NCI-H526 (cell line): ENCODE results near the gene NLRP3.
"Not testable (repeated sequence)": the region's sequence is repeated elsewhere in the genome, so short reads cannot be mapped to it uniquely, and the experiment has no call there.

Experiments
- DNase-seq, 2 experiments: peaks; one replicate each; lab custom pipeline; 2025; lab: John Stamatoyannopoulos, UW

The NLRP3 gene

GRCh38 chr1:247415423-247416361 is at the start of gene NLRP3:
TSS of gene NLRP3 (plus strand) at chr1:247416173. CDS start at chr1:247418801, 2,628 bp downstream.
- DNase-seq, result no peak

- DNase-seq, result not testable (repeated sequence)
Observed at GRCh38 chr1:247366345-247366744, 49.6 kb upstream of the NLRP3 start.

- no peak for DNase-seq
Observed at GRCh38 chr1:247366926-247367645, 48.9 kb upstream of the NLRP3 start.

GRCh38 chr1:247367786-247368422 is 48.1 kb upstream of the NLRP3 start:
- DNase-seq, result no peak

- no peak for DNase-seq
Observed at GRCh38 chr1:247368490-247369145, 47.4 kb upstream of the NLRP3 start.

GRCh38 chr1:247370786-247371732 is 44.9 kb upstream of the NLRP3 start:
- DNase-seq, result no peak

- DNase-seq, result no peak
Observed at GRCh38 chr1:247371801-247372259, 44.1 kb upstream of the NLRP3 start.

GRCh38 chr1:247373721-247374141 is 42.2 kb upstream of the NLRP3 start:
- peak; percentile 1 to 54 for DNase-seq

GRCh38 chr1:247374651-247375334 is 41.2 kb upstream of the NLRP3 start:
- DNase-seq, result not testable (repeated sequence)

GRCh38 chr1:247375747-247376146 is 40.2 kb upstream of the NLRP3 start:
- no peak for DNase-seq

- DNase-seq, result no peak
Observed at GRCh38 chr1:247376659-247377058, 39.3 kb upstream of the NLRP3 start.

GRCh38 chr1:247377656-247378055 is 38.3 kb upstream of the NLRP3 start:
- DNase-seq, result not testable (repeated sequence)

GRCh38 chr1:247378334-247379073 is 37.5 kb upstream of the NLRP3 start:
- DNase-seq, result no peak

GRCh38 chr1:247385283-247385682 is 30.7 kb upstream of the NLRP3 start:
- DNase-seq, result no peak

- no peak for DNase-seq
Observed at GRCh38 chr1:247386217-247386616, 29.8 kb upstream of the NLRP3 start.

GRCh38 chr1:247386687-247387086 is 29.3 kb upstream of the NLRP3 start:
- no peak for DNase-seq

GRCh38 chr1:247387096-247387495 is 28.9 kb upstream of the NLRP3 start:
- no peak for DNase-seq

- DNase-seq, result no peak
Observed at GRCh38 chr1:247387565-247387964, 28.4 kb upstream of the NLRP3 start.

GRCh38 chr1:247390116-247390791 is 25.7 kb upstream of the NLRP3 start:
- peak; percentile 7 to 64 for DNase-seq
